Peyer's patch (tissue), 4 donors: Measurements from ENCODE around the gene PLA2G4B.

Source experiments
- CTCF ChIP-seq, 6 experiments: fragments of 450-650 bp in 4 of 6; fragments of 200-600 bp in 2 of 6; sonication (generic) in 1 of 6; IDR thresholded peaks; one replicate each; pipeline ENCODE4 v1.5.1; 2017 to 2019; ENCODE audit warnings: antibody characterized with exemption in 6 of 6, mild to moderate bottlenecking in 3 of 6, moderate library complexity in 1 of 6
- POLR2A ChIP-seq, 2 donors: fragments of 450-650 bp; IDR thresholded peaks; one replicate each; pipeline ENCODE4 v1.5.1; 2017; ENCODE audit warnings: antibody characterized with exemption in 2 of 2, mild to moderate bottlenecking in 2 of 2, moderate library complexity in 2 of 2

- no peak for TF ChIP-seq POLR2A (IDR thresholded peaks at IDR 0.05)
- TF ChIP-seq CTCF (IDR thresholded peaks at IDR 0.05), result no peak
Measured at GRCh38 chr15:41849861-41850260, 11.2 kb downstream of the PLA2G4B start.
